ENCODE measurements around the gene C10orf67. TPM values are rescaled to one million over a fixed set of nuclear protein-coding genes. Genes with fewer than 3 reads are reported as not detected.
"Not testable (repeated sequence)": the region's sequence is repeated elsewhere in the genome, so short reads cannot be mapped to it uniquely, and the experiment has no call there.

C10orf67 gene
- total and polyA plus RNA-seq, 2 donors = 0.05 to 0.16 TPM

GRCh38 chr10:23351926-23352519 lies 7.4 kb upstream of the C10orf67 start:
- DNase-seq (ENCODE audit: low read depth in 6 of 9, low spot score in 9 of 9) = no peak
- Histone ChIP-seq H3K27ac (ENCODE audit: low read depth in 1 of 2, low read length in 1 of 2) (no peak overlapping the region), H3K4me1 (ENCODE audit: control insufficient read depth in 2 of 2, insufficient read depth in 2 of 2, low read length in 2 of 2) (no peaks in the 10 kb centered on the region), H3K36me3 (ENCODE audit: control insufficient read depth in 2 of 2, insufficient read depth in 2 of 2, low read length in 1 of 2) (no peaks in the 10 kb centered on the region), H3K9me3 (ENCODE audit: control insufficient read depth in 2 of 2, insufficient read depth in 1 of 2, low read length in 1 of 2) (no peaks in the 10 kb centered on the region), H3K4me3 (ENCODE audit: low read length in 2 of 2) (no peak overlapping the region), H3K27me3 (ENCODE audit: control insufficient read depth in 2 of 2, insufficient read depth in 1 of 2, low read length in 1 of 2) (peaks cover 0 to 4% of the 10 kb centered on the region in 2 donors)
- 94% methylated on average over 3 of the region's 3 CpGs for WGBS

- H3K36me3 ChIP-seq (ENCODE audit: control insufficient read depth in 2 of 2, insufficient read depth in 2 of 2, low read length in 1 of 2); H3K27me3 ChIP-seq (ENCODE audit: control insufficient read depth in 2 of 2, insufficient read depth in 1 of 2, low read length in 1 of 2): not testable (repeated sequence)
Observed at GRCh38 chr10:23350706-23351105, 6.1 kb upstream of the C10orf67 start.

GRCh38 chr10:23345861-23346260 lies 1.3 kb upstream of the C10orf67 start:
- no peak overlapping the region for H3K4me3 ChIP-seq (ENCODE audit: low read length in 2 of 2)
- peaks cover 15 to 43% of the 10 kb centered on the region in 2 donors for H3K27me3 ChIP-seq (ENCODE audit: control insufficient read depth in 2 of 2, insufficient read depth in 1 of 2, low read length in 1 of 2)
- no peak overlapping the region for H3K27ac ChIP-seq (ENCODE audit: low read depth in 1 of 2, low read length in 1 of 2)
- WGBS = 90% methylated on average over 5 of the region's 5 CpGs
- peaks cover 0 to 3% of the 10 kb centered on the region in 2 donors for H3K4me1 ChIP-seq (ENCODE audit: control insufficient read depth in 2 of 2, insufficient read depth in 2 of 2, low read length in 2 of 2)
- H3K36me3 ChIP-seq (ENCODE audit: control insufficient read depth in 2 of 2, insufficient read depth in 2 of 2, low read length in 1 of 2) = no peaks in the 10 kb centered on the region
- H3K9me3 ChIP-seq (ENCODE audit: control insufficient read depth in 2 of 2, insufficient read depth in 1 of 2, low read length in 1 of 2) = no peaks in the 10 kb centered on the region
- no peak for DNase-seq (ENCODE audit: low read depth in 6 of 9, low spot score in 9 of 9)

More at GRCh38 chr10:23350706-23351105, 6.1 kb upstream of the C10orf67 start:
- not testable (repeated sequence) for H3K4me3 ChIP-seq (ENCODE audit: low read length in 2 of 2); H3K27ac ChIP-seq (ENCODE audit: low read depth in 1 of 2, low read length in 1 of 2); H3K9me3 ChIP-seq (ENCODE audit: control insufficient read depth in 2 of 2, insufficient read depth in 1 of 2, low read length in 1 of 2); H3K4me1 ChIP-seq (ENCODE audit: control insufficient read depth in 2 of 2, insufficient read depth in 2 of 2, low read length in 2 of 2); DNase-seq (ENCODE audit: low read depth in 6 of 9, low spot score in 9 of 9)
- 81% methylated on average over 1 of the region's 1 CpG for WGBS

GRCh38 chr10:23343591-23344240 lies 881 bp downstream of the C10orf67 start:
- Histone ChIP-seq H3K4me3 (ENCODE audit: low read length in 2 of 2) (peak overlapping the region in 1 of 2 donors; percentile 14), H3K27me3 (ENCODE audit: control insufficient read depth in 2 of 2, insufficient read depth in 1 of 2, low read length in 1 of 2) (peaks cover 15 to 43% of the 10 kb centered on the region in 2 donors)

GRCh38 chr10:23342213-23342884 lies 2.2 kb downstream of the C10orf67 start:
- Histone ChIP-seq H3K27me3 (ENCODE audit: control insufficient read depth in 2 of 2, insufficient read depth in 1 of 2, low read length in 1 of 2) (peaks cover 15 to 39% of the 10 kb centered on the region in 2 donors), H3K4me1 (ENCODE audit: control insufficient read depth in 2 of 2, insufficient read depth in 2 of 2, low read length in 2 of 2) (peaks cover 0 to 3% of the 10 kb centered on the region in 2 donors), H3K27ac (ENCODE audit: low read depth in 1 of 2, low read length in 1 of 2) (no peak overlapping the region), H3K9me3 (ENCODE audit: control insufficient read depth in 2 of 2, insufficient read depth in 1 of 2, low read length in 1 of 2) (no peaks in the 10 kb centered on the region), H3K36me3 (ENCODE audit: control insufficient read depth in 2 of 2, insufficient read depth in 2 of 2, low read length in 1 of 2) (no peaks in the 10 kb centered on the region), H3K4me3 (ENCODE audit: low read length in 2 of 2) (no peak overlapping the region)
- no peak for DNase-seq (ENCODE audit: low read depth in 6 of 9, low spot score in 9 of 9)
- 82% methylated on average over 11 of the region's 11 CpGs for WGBS

More at GRCh38 chr10:23343591-23344240, 881 bp downstream of the C10orf67 start:
- no peak for DNase-seq (ENCODE audit: low read depth in 6 of 9, low spot score in 9 of 9)
- Histone ChIP-seq H3K27ac (ENCODE audit: low read depth in 1 of 2, low read length in 1 of 2) (no peak overlapping the region), H3K9me3 (ENCODE audit: control insufficient read depth in 2 of 2, insufficient read depth in 1 of 2, low read length in 1 of 2) (no peaks in the 10 kb centered on the region), H3K36me3 (ENCODE audit: control insufficient read depth in 2 of 2, insufficient read depth in 2 of 2, low read length in 1 of 2) (no peaks in the 10 kb centered on the region), H3K4me1 (ENCODE audit: control insufficient read depth in 2 of 2, insufficient read depth in 2 of 2, low read length in 2 of 2) (peaks cover 0 to 3% of the 10 kb centered on the region in 2 donors)
- WGBS = 15% methylated on average over 48 of the region's 48 CpGs

- Histone ChIP-seq H3K9me3 (ENCODE audit: control insufficient read depth in 2 of 2, insufficient read depth in 1 of 2, low read length in 1 of 2) (no peaks in the 10 kb centered on the region), H3K27ac (ENCODE audit: low read depth in 1 of 2, low read length in 1 of 2) (no peak overlapping the region), H3K36me3 (ENCODE audit: control insufficient read depth in 2 of 2, insufficient read depth in 2 of 2, low read length in 1 of 2) (no peaks in the 10 kb centered on the region), H3K27me3 (ENCODE audit: control insufficient read depth in 2 of 2, insufficient read depth in 1 of 2, low read length in 1 of 2) (peaks cover 15 to 39% of the 10 kb centered on the region in 2 donors), H3K4me1 (ENCODE audit: control insufficient read depth in 2 of 2, insufficient read depth in 2 of 2, low read length in 2 of 2) (peaks cover 0 to 3% of the 10 kb centered on the region in 2 donors), H3K4me3 (ENCODE audit: low read length in 2 of 2) (no peak overlapping the region)
- no peak for DNase-seq (ENCODE audit: low read depth in 6 of 9, low spot score in 9 of 9)
- 60% methylated on average over 2 of the region's 2 CpGs for WGBS
Observed at GRCh38 chr10:23341004-23341403, 3.6 kb downstream of the C10orf67 start.

- H3K9me3 ChIP-seq (ENCODE audit: control insufficient read depth in 2 of 2, insufficient read depth in 1 of 2, low read length in 1 of 2) = no peaks in the 10 kb centered on the region
- 96% methylated on average over 4 of the region's 4 CpGs for WGBS
- H3K27ac ChIP-seq (ENCODE audit: low read depth in 1 of 2, low read length in 1 of 2) = no peak overlapping the region
- peaks cover 0 to 3% of the 10 kb centered on the region in 2 donors for H3K4me1 ChIP-seq (ENCODE audit: control insufficient read depth in 2 of 2, insufficient read depth in 2 of 2, low read length in 2 of 2)
- no peaks in the 10 kb centered on the region for H3K36me3 ChIP-seq (ENCODE audit: control insufficient read depth in 2 of 2, insufficient read depth in 2 of 2, low read length in 1 of 2)
- H3K27me3 ChIP-seq (ENCODE audit: control insufficient read depth in 2 of 2, insufficient read depth in 1 of 2, low read length in 1 of 2) = peaks cover 15 to 37% of the 10 kb centered on the region in 2 donors
- no peak overlapping the region for H3K4me3 ChIP-seq (ENCODE audit: low read length in 2 of 2)
- no peak for DNase-seq (ENCODE audit: low read depth in 6 of 9, low spot score in 9 of 9)
Observed at GRCh38 chr10:23340354-23340753, 4.2 kb downstream of the C10orf67 start.

GRCh38 chr10:23338886-23339285 lies 5.7 kb downstream of the C10orf67 start:
- Histone ChIP-seq H3K4me3 (ENCODE audit: low read length in 2 of 2) (no peak overlapping the region), H3K36me3 (ENCODE audit: control insufficient read depth in 2 of 2, insufficient read depth in 2 of 2, low read length in 1 of 2) (no peaks in the 10 kb centered on the region), H3K27ac (ENCODE audit: low read depth in 1 of 2, low read length in 1 of 2) (no peak overlapping the region), H3K27me3 (ENCODE audit: control insufficient read depth in 2 of 2, insufficient read depth in 1 of 2, low read length in 1 of 2) (peaks cover 8 to 24% of the 10 kb centered on the region in 2 donors), H3K4me1 (ENCODE audit: control insufficient read depth in 2 of 2, insufficient read depth in 2 of 2, low read length in 2 of 2) (no peaks in the 10 kb centered on the region), H3K9me3 (ENCODE audit: control insufficient read depth in 2 of 2, insufficient read depth in 1 of 2, low read length in 1 of 2) (no peaks in the 10 kb centered on the region)
- no peak for DNase-seq (ENCODE audit: low read depth in 6 of 9, low spot score in 9 of 9)
- 78% methylated on average over 1 of the region's 1 CpG for WGBS
